GM20000 (cell line): ENCODE results near the gene RPL29.

Experiments
- DNase-seq: peaks from one replicate; pipeline ENCODE4 v3.0.0; 2012; ENCODE audit warnings: low spot score
- CTCF ChIP-seq: IDR thresholded peaks from 2 replicates; pipeline ENCODE4 v1.5.1; 2012; ENCODE audit warnings: mild to moderate bottlenecking, control low read depth; ENCODE audit errors: extremely low read depth, missing control alignments

The RPL29 gene

DNA sequence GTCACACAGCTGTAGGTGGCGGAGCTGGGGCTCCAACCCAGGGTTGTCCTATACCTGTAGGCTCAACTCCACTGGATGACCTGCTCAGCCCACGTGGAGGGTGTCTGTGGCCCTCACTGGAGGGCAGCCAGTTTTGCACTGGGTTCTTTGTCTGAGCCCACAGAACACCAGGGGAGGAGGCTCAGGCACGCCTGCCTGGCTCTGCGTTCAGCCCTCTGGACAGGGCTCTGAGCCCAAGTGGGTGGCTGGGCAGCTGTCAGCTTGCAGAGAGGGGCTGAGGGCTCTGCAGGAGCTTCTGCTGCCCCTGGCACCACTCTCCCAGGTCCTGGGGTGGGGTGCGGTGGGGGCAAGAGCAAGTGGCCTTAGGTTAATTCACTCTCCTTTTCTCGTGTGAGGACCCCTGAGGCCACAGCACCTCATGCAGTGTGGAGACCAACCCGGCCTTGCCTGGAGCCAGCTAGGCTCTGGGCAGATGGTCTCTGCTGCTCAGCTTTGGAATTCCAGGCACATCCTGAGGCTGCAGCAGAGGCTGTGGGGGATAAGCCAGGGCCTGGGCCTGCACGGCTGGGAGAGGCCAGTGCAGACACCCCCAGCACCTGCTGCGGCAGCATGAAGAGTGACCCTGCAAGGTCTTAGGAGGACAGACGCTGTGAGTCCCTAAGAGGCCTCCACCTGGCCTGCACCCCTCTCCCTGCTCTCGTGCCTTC lies 37.2 kb upstream of the RPL29 start:
- TF ChIP-seq CTCF: no peak
- DNase-seq: no peak

DNA sequence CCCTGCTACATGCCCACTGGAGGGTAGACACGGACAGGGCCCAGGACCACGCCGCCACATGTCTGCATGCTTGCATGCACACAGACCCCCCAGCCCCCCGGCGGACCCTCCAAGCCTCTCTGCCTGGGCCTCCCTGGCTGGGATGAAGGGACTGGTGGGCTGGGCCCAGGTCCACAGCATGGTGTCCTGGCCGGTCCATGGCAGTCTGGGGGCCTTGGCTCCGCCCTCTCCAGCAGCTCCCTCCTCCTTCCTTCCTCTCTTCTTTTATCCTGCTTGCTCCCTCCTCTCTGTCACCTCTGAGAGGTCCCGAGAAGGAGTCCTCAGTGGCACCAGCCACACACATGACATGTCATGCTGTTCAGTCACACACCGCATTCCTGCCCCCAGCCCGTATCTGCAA lies 36.2 kb upstream of the RPL29 start:
- DNase-seq: no peak
- TF ChIP-seq CTCF: no peak

GRCh38 chr3:52030714-52031310 lies 35.1 kb upstream of the RPL29 start:
- TF ChIP-seq CTCF: no peak
- no peak for DNase-seq

GRCh38 chr3:52029535-52029934 lies 33.8 kb upstream of the RPL29 start:
- no peak for TF ChIP-seq CTCF

DNA sequence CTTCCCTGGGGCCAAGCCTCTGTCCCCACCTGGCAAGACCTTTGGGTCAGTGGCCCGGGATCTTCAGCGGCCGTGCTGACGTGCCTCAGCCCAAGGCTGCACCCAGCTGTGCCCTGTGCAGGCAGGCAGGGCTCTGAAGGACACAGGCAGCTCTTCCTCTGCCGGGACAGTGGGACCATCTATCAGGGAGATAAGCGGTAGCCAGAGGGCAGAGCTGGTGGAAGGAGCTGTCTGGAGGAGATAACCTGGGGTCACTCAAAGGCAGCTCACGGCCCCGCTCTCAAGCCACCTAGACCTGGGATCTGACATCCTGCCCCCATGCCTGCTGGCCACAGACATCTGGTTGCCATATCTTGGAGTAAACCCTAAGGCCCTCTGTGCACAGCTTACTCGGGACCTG lies 33.4 kb upstream of the RPL29 start:
- no peak for TF ChIP-seq CTCF
- DNase-seq: no peak

More at GRCh38 chr3:52029535-52029934, 33.8 kb upstream of the RPL29 start:
- no peak for DNase-seq

GRCh38 chr3:52028572-52028971 lies 32.9 kb upstream of the RPL29 start:
- TF ChIP-seq CTCF: no peak
- DNase-seq: no peak

GRCh38 chr3:52026041-52026440 lies 30.3 kb upstream of the RPL29 start:
- DNase-seq: no peak
- no peak for TF ChIP-seq CTCF
